Fibroblast of lung (primary cell): Measurements from ENCODE around the gene MAP2K6. TPM values are rescaled to one million over a fixed set of nuclear protein-coding genes. Genes with fewer than 3 reads are reported as not detected.

ENCODE experiments used
- DNase-seq, 2 donors: peaks; one replicate each; pipeline versions ENCODE4 v3.0.0 to v3.0.0-alpha.2; 2010; ENCODE audit warnings: low read depth in 2 of 2
- H2AFZ ChIP-seq: 2 replicates; pipeline ENCODE4 v1.5.1; 2012; ENCODE audit warnings: low read length, control low read depth, inconsistent platforms
- H3K27ac ChIP-seq: 2 replicates; pipeline ENCODE4 v1.5.1; 2011; ENCODE audit warnings: low read length, control low read depth; ENCODE audit not compliant: insufficient read depth
- H3K27me3 ChIP-seq: 2 replicates; pipeline ENCODE4 v1.5.1; 2011; ENCODE audit warnings: mild to moderate bottlenecking, low read length; ENCODE audit not compliant: control insufficient read depth, insufficient read depth
- H3K36me3 ChIP-seq: 2 replicates; pipeline ENCODE4 v1.5.1; 2011; ENCODE audit warnings: low read length; ENCODE audit not compliant: control insufficient read depth, insufficient read depth
- H3K4me1 ChIP-seq: 2 replicates; pipeline ENCODE4 v1.5.1; 2011; ENCODE audit warnings: low read length; ENCODE audit not compliant: control insufficient read depth, insufficient read depth; ENCODE audit errors: extremely low read depth
- H3K4me2 ChIP-seq: 2 replicates; pipeline ENCODE4 v1.5.1; 2011; ENCODE audit warnings: low read length, control low read depth; ENCODE audit not compliant: insufficient read depth; ENCODE audit errors: extremely low read depth
- H3K4me3 ChIP-seq, 4 experiments: fragments of 200-600 bp in 1 of 4; sonication (generic) in 1 of 4; replicated peaks in 1 of 4; 2 replicates each; pipeline ENCODE4 v1.5.1; 2011 to 2016; ENCODE audit warnings: low read length in 4 of 4, low read depth in 3 of 4, mild to moderate bottlenecking in 3 of 4, control low read depth in 2 of 4, inconsistent platforms in 1 of 4, mixed read lengths in 1 of 4; ENCODE audit not compliant: insufficient read depth in 1 of 4; ENCODE audit errors: control extremely low read depth in 1 of 4
- H3K79me2 ChIP-seq: 2 replicates; pipeline ENCODE4 v1.5.1; 2012; ENCODE audit warnings: mild to moderate bottlenecking, low read length, inconsistent platforms; ENCODE audit not compliant: control insufficient read depth, insufficient read depth
- H3K9ac ChIP-seq: 2 replicates; pipeline ENCODE4 v1.5.1; 2011; ENCODE audit warnings: mild to moderate bottlenecking, low read length, control low read depth; ENCODE audit not compliant: insufficient read depth
- H3K9me3 ChIP-seq: 2 replicates; pipeline ENCODE4 v1.5.1; 2012; ENCODE audit warnings: low read depth, low read length; ENCODE audit not compliant: control insufficient read depth, insufficient read depth
- H4K20me1 ChIP-seq: 2 replicates; pipeline ENCODE4 v1.5.1; 2011; ENCODE audit warnings: low read length; ENCODE audit not compliant: control insufficient read depth, insufficient read depth; ENCODE audit errors: extremely low read depth
- EZH2 ChIP-seq: IDR thresholded peaks from 2 replicates; pipeline ENCODE4 v1.5.1; 2012; ENCODE audit warnings: low read length, control low read depth, mild to moderate bottlenecking; ENCODE audit errors: missing control alignments
- polyA plus RNA-seq, 2 donors: library from polyadenylated mRNA; depleted of rRNA in 1 of 2; stranded (reverse) in 1 of 2; unstranded in 1 of 2; fragments of >200 nt; gene quantifications; 2 replicates each; pipeline ENCODE4 v1.2.1, GENCODE V29; 2011 to 2012; ENCODE audit warnings: missing spikeins in 1 of 2
- total RNA-seq: library from RNA; depleted of rRNA; stranded (reverse); fragments of >200 nt; gene quantifications from 2 replicates; pipeline ENCODE4 v1.2.1, GENCODE V29; 2014
- TF ChIP-seq, protein P1 (sequence below), 2 donors: IDR thresholded peaks in 1 of 2; conservative IDR thresholded peaks in 1 of 2; 1 replicate in 1 of 2; 2 replicates in 1 of 2; pipeline ENCODE4 v1.5.1; 2011 to 2012; ENCODE audit warnings: low read length in 2 of 2, control low read depth in 1 of 2, inconsistent platforms in 1 of 2, low read depth in 1 of 2, mild to moderate bottlenecking in 1 of 2

The MAP2K6 gene
- total and polyA plus RNA-seq, 2 donors (not counting 1 experiment from before 2014, with no cell fraction given): 2.7 to 39.5 TPM

DNA sequence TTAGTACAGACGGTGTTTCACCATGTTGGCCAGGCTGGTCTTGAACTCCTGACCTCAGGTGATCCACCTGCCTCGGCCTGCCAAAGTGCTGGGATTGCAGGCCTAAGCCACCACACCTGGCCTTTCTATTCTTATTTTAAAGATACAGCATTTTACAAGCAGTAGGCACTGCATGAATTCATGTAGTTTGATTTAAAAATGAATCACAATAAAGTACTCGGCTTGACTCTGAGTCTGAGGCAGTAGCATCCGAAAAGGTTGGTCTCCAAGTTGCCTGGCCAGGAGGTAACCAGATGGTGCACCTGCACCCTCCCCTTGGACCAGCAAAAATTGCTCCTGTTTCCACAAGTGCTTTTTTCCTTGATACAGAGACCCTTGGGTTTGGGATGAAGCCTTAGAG, 35.6 kb downstream of the MAP2K6 start:
- TF ChIP-seq, protein P1, sequence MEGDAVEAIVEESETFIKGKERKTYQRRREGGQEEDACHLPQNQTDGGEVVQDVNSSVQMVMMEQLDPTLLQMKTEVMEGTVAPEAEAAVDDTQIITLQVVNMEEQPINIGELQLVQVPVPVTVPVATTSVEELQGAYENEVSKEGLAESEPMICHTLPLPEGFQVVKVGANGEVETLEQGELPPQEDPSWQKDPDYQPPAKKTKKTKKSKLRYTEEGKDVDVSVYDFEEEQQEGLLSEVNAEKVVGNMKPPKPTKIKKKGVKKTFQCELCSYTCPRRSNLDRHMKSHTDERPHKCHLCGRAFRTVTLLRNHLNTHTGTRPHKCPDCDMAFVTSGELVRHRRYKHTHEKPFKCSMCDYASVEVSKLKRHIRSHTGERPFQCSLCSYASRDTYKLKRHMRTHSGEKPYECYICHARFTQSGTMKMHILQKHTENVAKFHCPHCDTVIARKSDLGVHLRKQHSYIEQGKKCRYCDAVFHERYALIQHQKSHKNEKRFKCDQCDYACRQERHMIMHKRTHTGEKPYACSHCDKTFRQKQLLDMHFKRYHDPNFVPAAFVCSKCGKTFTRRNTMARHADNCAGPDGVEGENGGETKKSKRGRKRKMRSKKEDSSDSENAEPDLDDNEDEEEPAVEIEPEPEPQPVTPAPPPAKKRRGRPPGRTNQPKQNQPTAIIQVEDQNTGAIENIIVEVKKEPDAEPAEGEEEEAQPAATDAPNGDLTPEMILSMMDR (conservative IDR thresholded peaks at IDR 0.05 in 1 of 2, IDR thresholded peaks at IDR 0.05 in 1 of 2; ENCODE audit: low read depth in 1 of 2, low read length in 2 of 2): no peak
- no peak for TF ChIP-seq EZH2
- no peaks in the 10 kb centered on the region for H3K27me3 ChIP-seq

DNA sequence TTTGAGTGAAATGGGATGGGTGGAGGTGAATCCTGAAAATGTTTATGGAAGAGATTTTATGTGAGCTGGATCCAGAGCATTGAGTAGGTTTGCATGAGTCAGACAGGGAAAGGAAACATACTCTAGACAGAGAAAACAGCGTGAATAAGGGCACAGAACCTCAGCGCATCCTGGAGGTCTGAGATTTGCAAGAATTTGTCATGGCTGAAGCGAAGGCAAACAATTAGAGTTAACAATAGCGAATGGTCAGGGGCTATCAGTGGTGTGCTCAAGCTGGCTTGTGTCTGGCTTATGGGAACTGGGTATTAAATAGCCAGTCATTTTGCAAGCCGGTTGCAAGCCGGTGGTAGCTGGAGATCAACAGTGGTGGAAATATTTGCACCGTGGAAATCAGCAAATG, 36.4 kb downstream of the MAP2K6 start:
- Histone ChIP-seq H3K4me3 (no peak overlapping the region), H3K79me2 (no peaks in the 10 kb centered on the region), H3K4me1 (no peaks in the 10 kb centered on the region), H4K20me1 (no peaks in the 10 kb centered on the region), H3K9ac (no peak overlapping the region), H3K4me2 (no peak overlapping the region), H3K36me3 (no peaks in the 10 kb centered on the region), H3K27me3 (no peaks in the 10 kb centered on the region), H3K9me3 (no peaks in the 10 kb centered on the region), H2AFZ (no peak overlapping the region), H3K27ac (no peak overlapping the region)
- no peak for TF ChIP-seq EZH2
- TF ChIP-seq, protein P1 (conservative IDR thresholded peaks at IDR 0.05 in 1 of 2, IDR thresholded peaks at IDR 0.05 in 1 of 2; ENCODE audit: low read depth in 1 of 2, low read length in 2 of 2): no peak
- DNase-seq: peak in 1 of 2 donors; percentile 60

More for the DNA sequence above, 35.6 kb downstream of the MAP2K6 start:
- no peak overlapping the region for H3K27ac ChIP-seq
- no peaks in the 10 kb centered on the region for H3K36me3 ChIP-seq
- no peaks in the 10 kb centered on the region for H4K20me1 ChIP-seq
- H3K4me3 ChIP-seq: no peak overlapping the region
- no peaks in the 10 kb centered on the region for H3K9me3 ChIP-seq
- H3K9ac ChIP-seq: no peak overlapping the region
- no peak overlapping the region for H3K4me2 ChIP-seq
- no peak overlapping the region for H2AFZ ChIP-seq
- no peaks in the 10 kb centered on the region for H3K79me2 ChIP-seq
- no peaks in the 10 kb centered on the region for H3K4me1 ChIP-seq
- no peak for DNase-seq

DNA sequence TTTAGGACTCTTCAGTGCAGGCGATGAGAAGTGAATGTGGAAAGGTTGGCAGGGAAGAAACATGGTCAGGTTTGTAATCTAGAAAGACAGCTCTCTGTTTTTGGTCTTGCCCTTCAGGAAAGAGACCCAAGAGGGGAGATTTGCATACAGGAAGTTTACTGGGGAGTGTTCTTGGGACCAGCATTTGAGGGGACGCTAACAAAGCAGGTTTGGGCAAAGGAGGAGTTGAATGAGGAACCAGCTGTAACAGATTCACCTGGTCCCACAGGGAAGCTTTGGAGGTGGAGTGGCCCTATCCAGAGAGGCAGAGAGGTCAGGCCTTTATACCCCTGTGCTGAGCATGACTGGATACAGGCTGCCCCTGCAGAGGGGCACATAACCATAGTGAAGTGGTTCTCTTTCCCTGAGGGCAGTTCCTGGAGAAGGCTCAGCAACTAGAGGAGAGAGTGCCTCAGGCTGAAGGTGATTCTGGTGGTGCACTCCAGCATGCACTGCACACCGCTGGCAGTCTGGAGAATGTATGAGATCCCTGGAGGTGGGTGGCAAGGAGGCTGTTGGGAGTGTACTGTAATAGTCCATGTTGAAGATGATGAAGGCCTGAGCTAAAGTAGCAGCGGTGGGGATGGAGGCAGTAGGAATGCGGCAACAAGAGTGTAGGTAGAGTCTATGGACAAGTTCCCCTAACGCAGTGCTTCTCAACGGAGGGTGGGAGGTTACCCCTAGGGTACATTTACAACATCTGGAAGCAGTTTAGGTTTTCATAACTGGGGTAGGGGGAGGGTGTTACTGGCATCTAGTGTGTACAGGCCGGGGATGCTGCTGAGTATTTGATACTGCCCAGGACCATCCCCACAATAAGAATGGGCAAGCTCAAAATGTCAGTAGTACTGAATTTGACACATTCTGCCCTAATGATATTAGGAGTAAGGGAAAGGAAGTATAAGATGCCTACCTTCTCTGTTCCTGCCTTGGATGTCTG, 37.2 kb downstream of the MAP2K6 start:
- Histone ChIP-seq H3K4me2 (no peak overlapping the region), H2AFZ (no peak overlapping the region), H4K20me1 (no peaks in the 10 kb centered on the region), H3K36me3 (no peaks in the 10 kb centered on the region), H3K9me3 (no peaks in the 10 kb centered on the region), H3K27me3 (no peaks in the 10 kb centered on the region), H3K4me1 (no peaks in the 10 kb centered on the region), H3K27ac (no peak overlapping the region), H3K79me2 (no peaks in the 10 kb centered on the region), H3K4me3 (no peak overlapping the region), H3K9ac (no peak overlapping the region)
- TF ChIP-seq EZH2: no peak
- TF ChIP-seq, protein P1 (conservative IDR thresholded peaks at IDR 0.05 in 1 of 2, IDR thresholded peaks at IDR 0.05 in 1 of 2; ENCODE audit: low read depth in 1 of 2, low read length in 2 of 2): no peak
- DNase-seq: no peak
